HG02970 (cell line): ENCODE data around the gene IST1.
A peak's percentile ranks its signal among the peaks of the same experiment; 100 is the strongest.
"Not testable (repeated sequence)": the region's sequence is repeated elsewhere in the genome, so short reads cannot be mapped to it uniquely, and the experiment has no call there.

Source experiments
- ATAC-seq: cut with Tn5 transposase; IDR thresholded peaks from one replicate; pipeline ENCODE4 v1.9.1; 2021; ENCODE audit warnings: mild to moderate bottlenecking, moderate library complexity, moderate number of reproducible peaks; ENCODE audit not compliant: unreplicated experiment, low FRiP score

Gene IST1

GRCh38 chr16:71894921-71895678, at the start of gene IST1:
IST1 (plus strand) TSS chr16:71895531; CDS start chr16:71915641, 20,110 bp downstream.
- peak; percentile 91 for ATAC-seq

- ATAC-seq, result peak; percentile 80
Measured at GRCh38 chr16:71845639-71846430, 49.5 kb upstream of the IST1 start, which contains the start of gene ATXN1L. ATXN1L (plus strand) TSS chr16:71845976; CDS start chr16:71849741, 3,765 bp downstream.

- ATAC-seq, result no peak
Measured at GRCh38 chr16:71846431-71846830, 48.9 kb upstream of the IST1 start.

- no peak for ATAC-seq
Measured at GRCh38 chr16:71847096-71847495, 48.2 kb upstream of the IST1 start.

GRCh38 chr16:71848622-71849021, 46.7 kb upstream of the IST1 start:
- no peak for ATAC-seq

- no peak for ATAC-seq
Measured at GRCh38 chr16:71851746-71852145, 43.6 kb upstream of the IST1 start.

- no peak for ATAC-seq
Measured at GRCh38 chr16:71852158-71852557, 43.2 kb upstream of the IST1 start.

GRCh38 chr16:71852561-71852960, 42.8 kb upstream of the IST1 start:
- ATAC-seq, result no peak

GRCh38 chr16:71853413-71853812, 41.9 kb upstream of the IST1 start:
- ATAC-seq, result no peak

- ATAC-seq, result no peak
Measured at GRCh38 chr16:71854369-71854948, 40.9 kb upstream of the IST1 start.

- no peak for ATAC-seq
Measured at GRCh38 chr16:71855937-71856662, 39.2 kb upstream of the IST1 start.

- no peak for ATAC-seq
Measured at GRCh38 chr16:71859762-71860521, 35.4 kb upstream of the IST1 start.

- ATAC-seq, result no peak
Measured at GRCh38 chr16:71863995-71864394, 31.3 kb upstream of the IST1 start.

GRCh38 chr16:71865173-71865863, 30.0 kb upstream of the IST1 start:
- ATAC-seq, result no peak

GRCh38 chr16:71867175-71867574, 28.2 kb upstream of the IST1 start:
- not testable (repeated sequence) for ATAC-seq

GRCh38 chr16:71867939-71868338, 27.4 kb upstream of the IST1 start:
- no peak for ATAC-seq

GRCh38 chr16:71869089-71869488, 26.2 kb upstream of the IST1 start:
- no peak for ATAC-seq

GRCh38 chr16:71870818-71871217, 24.5 kb upstream of the IST1 start:
- no peak for ATAC-seq

- no peak for ATAC-seq
Measured at GRCh38 chr16:71873199-71873598, 22.1 kb upstream of the IST1 start.
